Breast epithelium (tissue), 4 donors: Measurements from ENCODE around the gene VPS52. TPM values are rescaled to one million over a fixed set of nuclear protein-coding genes. Genes with fewer than 3 reads are reported as not detected.
A peak's percentile ranks its signal among the peaks of the same experiment; 100 is the strongest.

Experiments
- DNase-seq, 2 donors: peaks; one replicate each; pipeline ENCODE4 v3.0.0-alpha.2; 2019; ENCODE audit warnings: low spot score in 2 of 2
- H3K27ac ChIP-seq, 2 donors: fragments of 200-600 bp; sonication (generic) in 1 of 2; one replicate each; pipeline ENCODE4 v1.5.1; 2016 to 2019; ENCODE audit warnings: mild to moderate bottlenecking in 1 of 2
- H3K27me3 ChIP-seq, 2 donors: fragments of 200-600 bp; sonication (generic) in 1 of 2; one replicate each; pipeline versions ENCODE4 v1.5.1 to v1.6.0; 2017 to 2019; ENCODE audit warnings: control low read depth in 1 of 2, mild to moderate bottlenecking in 1 of 2
- H3K36me3 ChIP-seq: fragments of 200-600 bp; one replicate; pipeline ENCODE4 v1.5.1; 2019
- H3K4me1 ChIP-seq, 2 donors: fragments of 200-600 bp; sonication (generic); one replicate each; pipeline ENCODE4 v1.5.1; 2016 to 2019; ENCODE audit warnings: control low read depth in 1 of 2
- H3K4me3 ChIP-seq, 3 donors: fragments of 200-600 bp; sonication (generic); 1 replicate in 2 of 3; 2 replicates in 1 of 3; pipeline ENCODE4 v1.5.1; 2016 to 2019; ENCODE audit warnings: mild to moderate bottlenecking in 3 of 3, moderate library complexity in 2 of 3
- H3K9me3 ChIP-seq, 2 donors: fragments of 200-600 bp; sonication (generic) in 1 of 2; one replicate each; pipeline ENCODE4 v1.5.1; 2016 to 2019; ENCODE audit warnings: control low read depth in 1 of 2
- POLR2A ChIP-seq: fragments of 450-650 bp; IDR thresholded peaks from one replicate; pipeline ENCODE4 v1.6.1; 2016; ENCODE audit warnings: antibody characterized with exemption, mild to moderate bottlenecking, moderate library complexity
- POLR2AphosphoS5 ChIP-seq, 3 donors: sonication (generic); formaldehyde crosslinking; IDR thresholded peaks; one replicate each; pipeline ENCODE4 v1.6.1; 2017; ENCODE audit warnings: antibody characterized with exemption in 3 of 3
- intact Hi-C: fragments of 100-400 bp; cut with DNase I; formaldehyde crosslinking; loops from one replicate; pipeline ENCODE4 v1.15.1; 2023; ENCODE audit warnings: low total_unique reads
- total RNA-seq, 3 donors: library from RNA; depleted of rRNA; stranded (reverse); fragments of >200 nt; gene quantifications; one replicate each; pipeline ENCODE4 v1.1.0, GENCODE V29; 2016
- TF ChIP-seq, protein P1 (sequence below), 3 donors: fragments of 450-650 bp; IDR thresholded peaks; one replicate each; pipeline ENCODE4 v1.5.1; 2016 to 2017; ENCODE audit warnings: antibody characterized with exemption in 3 of 3, mild to moderate bottlenecking in 3 of 3, moderate library complexity in 3 of 3

The VPS52 gene, protein sequence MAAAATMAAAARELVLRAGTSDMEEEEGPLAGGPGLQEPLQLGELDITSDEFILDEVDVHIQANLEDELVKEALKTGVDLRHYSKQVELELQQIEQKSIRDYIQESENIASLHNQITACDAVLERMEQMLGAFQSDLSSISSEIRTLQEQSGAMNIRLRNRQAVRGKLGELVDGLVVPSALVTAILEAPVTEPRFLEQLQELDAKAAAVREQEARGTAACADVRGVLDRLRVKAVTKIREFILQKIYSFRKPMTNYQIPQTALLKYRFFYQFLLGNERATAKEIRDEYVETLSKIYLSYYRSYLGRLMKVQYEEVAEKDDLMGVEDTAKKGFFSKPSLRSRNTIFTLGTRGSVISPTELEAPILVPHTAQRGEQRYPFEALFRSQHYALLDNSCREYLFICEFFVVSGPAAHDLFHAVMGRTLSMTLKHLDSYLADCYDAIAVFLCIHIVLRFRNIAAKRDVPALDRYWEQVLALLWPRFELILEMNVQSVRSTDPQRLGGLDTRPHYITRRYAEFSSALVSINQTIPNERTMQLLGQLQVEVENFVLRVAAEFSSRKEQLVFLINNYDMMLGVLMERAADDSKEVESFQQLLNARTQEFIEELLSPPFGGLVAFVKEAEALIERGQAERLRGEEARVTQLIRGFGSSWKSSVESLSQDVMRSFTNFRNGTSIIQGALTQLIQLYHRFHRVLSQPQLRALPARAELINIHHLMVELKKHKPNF
- total RNA-seq = 10 to 100 TPM; 29.4 to 55.6 (median 44.2) TPM

DNA sequence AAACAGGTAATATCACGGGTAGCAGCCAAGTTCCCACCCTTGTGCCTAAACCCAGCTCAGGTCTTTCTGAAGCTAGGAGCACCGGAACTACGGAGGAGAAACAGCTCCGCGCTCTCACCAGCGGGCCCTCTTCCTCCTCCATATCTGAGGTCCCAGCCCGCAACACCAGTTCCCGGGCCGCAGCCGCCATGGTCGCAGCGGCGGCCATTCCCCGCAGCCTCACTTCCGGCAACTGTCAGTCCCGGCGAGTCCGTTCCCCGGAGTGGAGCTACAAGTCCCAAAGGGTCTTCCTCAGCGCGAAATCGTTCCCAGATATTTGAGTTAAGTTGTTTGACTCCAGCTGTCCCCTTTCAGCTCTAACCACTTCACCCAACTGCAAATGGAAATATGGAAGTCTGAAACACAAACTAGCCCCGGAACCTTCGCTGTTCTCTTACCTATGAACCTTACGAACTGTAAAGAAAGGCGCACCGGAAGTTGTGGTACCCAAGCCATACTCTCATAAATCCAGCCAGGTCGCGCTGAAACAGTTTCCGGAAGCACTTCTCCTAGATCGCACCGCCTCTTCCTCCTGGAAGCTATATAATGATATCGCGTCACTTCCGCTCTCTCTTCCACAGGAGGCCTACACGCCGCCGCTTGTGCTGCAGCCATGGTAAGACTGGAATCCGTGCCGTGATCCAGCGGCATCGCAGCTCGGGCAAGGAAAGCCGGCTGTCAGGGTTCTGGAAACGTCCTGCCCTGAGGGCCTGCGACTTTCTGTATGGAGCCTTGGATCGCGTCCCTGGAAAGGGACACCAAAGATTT is at the start of gene VPS52, which contains the start of gene RPS18:
Gene VPS52 (minus strand): TSS at position 409 of the 807 bp plus-strand sequence. CDS start 201 bp downstream, at position 208.
Gene RPS18 (plus strand): TSS at position 608 of the 807 bp plus-strand sequence. CDS start 45 bp downstream, at position 653.
- Histone ChIP-seq H3K4me1 (peaks cover 0 to 39% of the 10 kb centered on the region in 2 donors), H3K27ac (peak within 1 kb of the TSS; percentile 87 to 95), H3K9me3 (no peaks in the 10 kb centered on the region), H3K4me3 (peak within 1 kb of the TSS; percentile 65 to 74 (median 68)), H3K27me3 (no peaks in the 10 kb centered on the region), H3K36me3 (peaks cover 9% of the 10 kb centered on the region)
- peak; percentile 99 for TF ChIP-seq POLR2A
- peak; percentile 99 for TF ChIP-seq POLR2AphosphoS5 (IDR thresholded peaks at IDR 0.05)
- TF ChIP-seq, protein P1, sequence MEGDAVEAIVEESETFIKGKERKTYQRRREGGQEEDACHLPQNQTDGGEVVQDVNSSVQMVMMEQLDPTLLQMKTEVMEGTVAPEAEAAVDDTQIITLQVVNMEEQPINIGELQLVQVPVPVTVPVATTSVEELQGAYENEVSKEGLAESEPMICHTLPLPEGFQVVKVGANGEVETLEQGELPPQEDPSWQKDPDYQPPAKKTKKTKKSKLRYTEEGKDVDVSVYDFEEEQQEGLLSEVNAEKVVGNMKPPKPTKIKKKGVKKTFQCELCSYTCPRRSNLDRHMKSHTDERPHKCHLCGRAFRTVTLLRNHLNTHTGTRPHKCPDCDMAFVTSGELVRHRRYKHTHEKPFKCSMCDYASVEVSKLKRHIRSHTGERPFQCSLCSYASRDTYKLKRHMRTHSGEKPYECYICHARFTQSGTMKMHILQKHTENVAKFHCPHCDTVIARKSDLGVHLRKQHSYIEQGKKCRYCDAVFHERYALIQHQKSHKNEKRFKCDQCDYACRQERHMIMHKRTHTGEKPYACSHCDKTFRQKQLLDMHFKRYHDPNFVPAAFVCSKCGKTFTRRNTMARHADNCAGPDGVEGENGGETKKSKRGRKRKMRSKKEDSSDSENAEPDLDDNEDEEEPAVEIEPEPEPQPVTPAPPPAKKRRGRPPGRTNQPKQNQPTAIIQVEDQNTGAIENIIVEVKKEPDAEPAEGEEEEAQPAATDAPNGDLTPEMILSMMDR (IDR thresholded peaks at IDR 0.05) = peak in 2 of 3 donors; percentile 25 to 33
- DNase-seq = peak; percentile 92 to 97
- intact Hi-C loops = no loop called here

DNA sequence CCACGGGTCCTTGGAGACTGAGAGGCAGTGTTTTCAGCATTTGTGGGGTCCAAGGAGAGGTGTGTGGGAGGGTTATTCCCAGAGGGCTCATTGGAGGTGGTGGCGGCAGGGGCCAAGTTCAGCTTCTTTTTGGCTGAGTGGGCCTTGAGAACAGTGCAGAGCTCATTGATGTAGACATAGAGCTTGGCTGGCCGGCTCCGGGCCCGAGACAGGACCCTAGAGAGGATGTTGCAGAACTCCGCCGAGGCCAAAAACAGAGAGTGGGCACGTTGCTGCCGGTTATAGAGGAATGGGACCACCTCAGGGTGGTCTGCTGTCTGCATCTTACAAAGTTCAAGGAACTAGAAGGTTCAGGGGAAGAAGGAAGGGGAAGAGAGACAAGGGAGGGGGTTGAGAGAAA is 49.6 kb upstream of the VPS52 start:
- H3K9me3 ChIP-seq = no peaks in the 10 kb centered on the region
- H3K4me1 ChIP-seq = peaks cover 0 to 51% of the 10 kb centered on the region in 2 donors
- H3K36me3 ChIP-seq = no peaks in the 10 kb centered on the region
- peak overlapping the region; percentile 92 to 96 for H3K27ac ChIP-seq
- TF ChIP-seq, protein P1 (IDR thresholded peaks at IDR 0.05) = no peak
- TF ChIP-seq POLR2AphosphoS5 (IDR thresholded peaks at IDR 0.05) (no peak), POLR2A (no peak)
- intact Hi-C loops = no loop called here
- no peaks in the 10 kb centered on the region for H3K27me3 ChIP-seq
- DNase-seq = no peak
- H3K4me3 ChIP-seq = peak overlapping the region in 2 of 3 donors; percentile 75 to 85

DNA sequence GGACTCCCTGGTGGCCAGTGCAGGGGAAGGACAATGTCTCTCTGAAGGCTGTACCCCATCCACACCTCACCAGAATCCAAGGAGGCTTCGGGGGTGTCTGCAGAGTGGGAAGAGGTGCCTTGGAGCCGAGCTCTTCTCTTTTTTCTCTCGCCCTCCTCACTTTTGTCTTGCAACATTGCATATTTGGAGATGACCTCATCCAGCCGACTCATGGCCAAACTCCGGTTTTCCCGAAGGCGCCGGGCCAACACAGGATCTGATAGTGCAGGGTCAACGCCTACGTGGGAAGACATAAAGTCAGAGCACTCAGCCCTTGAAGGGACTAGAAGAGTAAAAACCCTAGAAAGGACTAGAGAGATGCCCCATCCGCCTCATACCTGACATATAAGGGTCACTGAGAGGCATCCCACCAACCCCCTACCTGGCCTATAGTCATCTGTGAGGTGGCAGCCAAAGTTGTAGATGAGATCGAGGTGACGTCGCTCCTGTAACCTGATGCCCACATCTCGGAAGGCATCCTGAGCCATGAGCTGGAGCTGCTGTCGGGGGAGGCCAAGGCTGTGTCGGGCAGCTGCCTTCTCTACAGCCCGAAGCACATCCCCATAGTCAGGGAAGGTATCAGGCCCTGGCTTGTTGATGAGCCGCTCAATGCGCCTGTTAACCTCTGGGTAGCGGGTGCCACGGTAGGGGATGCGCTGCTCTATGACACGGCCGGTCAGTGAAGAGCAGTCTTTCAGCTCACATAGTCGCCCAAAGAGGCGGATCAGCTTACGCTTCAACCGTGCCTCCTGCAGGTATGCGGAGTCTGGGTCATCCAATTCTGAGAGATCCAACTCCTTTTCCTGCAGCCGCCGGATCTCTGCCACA is 48.9 kb upstream of the VPS52 start:
- Histone ChIP-seq H3K27me3 (no peaks in the 10 kb centered on the region), H3K36me3 (no peaks in the 10 kb centered on the region), H3K9me3 (no peaks in the 10 kb centered on the region), H3K4me3 (peak overlapping the region in 2 of 3 donors; percentile 75 to 85), H3K27ac (peak overlapping the region; percentile 92 to 96), H3K4me1 (peaks cover 0 to 51% of the 10 kb centered on the region in 2 donors)
- DNase-seq = peak; percentile 66 to 78
- TF ChIP-seq POLR2AphosphoS5 (IDR thresholded peaks at IDR 0.05) = peak in 1 of 3 donors; percentile 61
- no peak for TF ChIP-seq POLR2A
- TF ChIP-seq, protein P1 (IDR thresholded peaks at IDR 0.05) = no peak
- intact Hi-C loops = no loop called here

DNA sequence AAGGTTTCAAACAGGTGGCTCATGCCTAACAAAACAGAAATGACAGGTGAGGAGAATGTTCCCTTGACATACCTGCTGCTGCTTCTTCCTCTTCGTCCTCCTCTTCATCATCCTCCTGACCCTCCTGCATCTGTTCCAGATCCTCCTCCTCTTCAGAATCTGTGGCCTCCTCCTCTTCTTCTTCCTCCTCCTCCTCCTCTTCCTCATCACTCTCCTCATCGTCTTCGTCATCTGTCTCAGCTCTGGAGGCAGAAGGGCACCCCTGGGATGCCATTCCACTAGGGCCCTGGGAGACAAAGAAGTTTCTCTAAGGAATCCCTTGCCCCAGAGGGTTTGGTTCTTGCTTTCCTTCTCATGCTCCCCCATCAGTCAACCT is 48.3 kb upstream of the VPS52 start:
- TF ChIP-seq POLR2A (no peak), POLR2AphosphoS5 (IDR thresholded peaks at IDR 0.05) (no peak)
- TF ChIP-seq, protein P1 (IDR thresholded peaks at IDR 0.05) = no peak
- Histone ChIP-seq H3K36me3 (no peaks in the 10 kb centered on the region), H3K4me3 (peak overlapping the region in 2 of 3 donors; percentile 4 to 85), H3K27me3 (no peaks in the 10 kb centered on the region), H3K4me1 (peaks cover 0 to 57% of the 10 kb centered on the region in 2 donors), H3K9me3 (no peaks in the 10 kb centered on the region), H3K27ac (peak overlapping the region; percentile 92 to 96)
- intact Hi-C loops = no loop called here
- DNase-seq = no peak
